ENCODE data around the gene SPIN1.

The SPIN1 gene

GRCh38 chr9:88390371-88390990, 2.2 kb downstream of the SPIN1 start:
- no peak for DNase-seq

- DNase-seq: no peak
These were observed 3.0 kb downstream of the SPIN1 start for GRCh38 chr9:88391236-88391635.

GRCh38 chr9:88391921-88392320, 3.7 kb downstream of the SPIN1 start:
- no peak for DNase-seq

DNA sequence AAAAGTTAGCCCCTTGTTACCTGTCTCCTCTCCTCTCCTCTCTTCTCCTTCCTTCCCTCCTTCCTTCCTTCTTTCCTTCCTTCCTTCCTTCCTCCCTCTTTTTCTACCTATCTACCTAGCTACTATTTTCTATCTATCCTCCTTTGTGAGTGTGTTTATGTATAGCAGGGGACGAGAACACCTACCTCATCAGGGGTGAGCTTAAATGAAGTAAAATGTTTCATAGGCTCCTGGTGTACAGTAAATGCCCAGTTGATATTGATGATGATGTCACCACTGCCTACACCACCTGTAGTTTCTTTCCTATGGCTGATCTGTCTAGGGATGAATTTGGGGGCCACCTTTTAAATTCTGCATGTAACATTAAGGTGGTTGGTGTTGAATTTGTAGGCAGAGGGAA, 4.3 kb downstream of the SPIN1 start:
- no peak for DNase-seq

DNA sequence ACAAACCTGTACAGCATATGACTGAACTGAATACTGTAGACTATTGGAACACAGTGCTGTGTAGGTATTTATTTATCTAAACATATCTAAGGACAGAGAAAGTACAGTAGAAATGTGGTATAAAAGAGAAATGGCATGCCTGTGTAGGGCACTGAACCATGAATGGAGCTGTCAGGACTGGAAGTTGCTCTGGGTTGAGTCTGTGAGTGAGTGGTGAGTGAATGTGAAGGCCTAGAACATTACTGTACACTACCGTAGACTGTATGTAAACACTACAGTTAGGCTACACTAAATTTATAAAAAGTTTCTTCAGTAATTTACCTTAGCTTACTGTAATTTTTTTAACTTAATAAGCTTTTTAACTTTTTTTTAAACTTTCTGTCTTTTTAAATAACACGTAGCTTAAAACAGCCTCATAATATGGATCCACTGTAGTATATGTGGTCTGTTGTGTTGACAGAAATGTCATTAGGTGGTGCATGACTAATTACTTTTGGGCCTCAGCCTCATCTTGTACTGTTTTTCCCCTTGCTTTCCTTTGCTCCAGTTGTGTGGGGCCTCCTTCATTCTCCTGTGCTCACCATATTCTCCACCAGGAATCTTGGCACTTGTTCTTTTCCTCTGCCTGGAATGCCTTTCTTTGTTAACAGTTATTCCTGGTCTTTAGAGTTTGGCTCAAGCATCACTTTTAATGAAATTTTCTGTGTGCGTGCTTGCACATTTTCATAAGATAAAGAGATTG, 8.8 kb downstream of the SPIN1 start:
- DNase-seq: no peak

DNA sequence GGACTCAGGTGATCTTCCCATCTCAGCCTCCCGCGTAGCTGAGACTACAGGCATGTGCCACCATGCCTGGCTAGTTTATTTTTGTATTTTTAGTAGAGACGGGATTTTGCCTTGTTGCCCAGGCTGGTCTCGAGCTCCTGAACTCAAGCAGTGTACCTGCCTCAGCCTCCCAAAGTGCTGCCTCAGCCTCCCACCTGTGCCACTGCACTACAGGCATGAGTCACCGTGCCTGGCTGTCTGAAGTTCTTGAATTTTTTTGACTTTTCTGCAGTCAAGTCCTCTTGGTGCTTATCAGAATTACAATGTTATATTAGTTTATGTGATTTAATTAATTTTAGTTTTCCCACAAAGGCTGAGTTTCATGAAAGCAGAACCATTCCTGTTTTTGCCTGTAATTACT, 9.8 kb downstream of the SPIN1 start:
- no peak for DNase-seq

- peak; percentile 20 for DNase-seq
These were observed 11.7 kb downstream of the SPIN1 start for GRCh38 chr9:88399966-88400365.

- DNase-seq: no peak
These were observed 15.1 kb downstream of the SPIN1 start for GRCh38 chr9:88403340-88403739.

- DNase-seq: no peak
These were observed 17.8 kb downstream of the SPIN1 start for GRCh38 chr9:88406051-88406450.

GRCh38 chr9:88411471-88411870, 23.2 kb downstream of the SPIN1 start:
- DNase-seq: no peak

DNA sequence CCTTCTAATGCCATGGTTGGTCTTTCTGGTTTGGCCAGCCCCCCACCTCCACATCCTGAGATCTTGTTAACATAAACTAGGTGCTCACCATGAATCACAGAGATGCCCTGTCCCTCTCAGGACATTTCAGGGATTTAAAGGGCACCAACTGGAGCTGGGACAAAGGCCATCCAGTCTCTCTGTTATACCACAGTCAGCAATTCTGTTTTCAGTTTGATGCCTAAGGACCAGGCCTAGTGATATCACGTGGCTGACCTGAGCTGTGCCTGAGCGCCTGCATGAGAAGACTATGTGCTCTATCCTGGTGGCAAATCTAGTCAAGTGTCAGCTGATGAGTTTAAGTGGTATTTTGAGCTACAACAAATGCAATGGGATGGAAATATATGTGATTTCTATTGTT, 26.1 kb downstream of the SPIN1 start:
- no peak for DNase-seq

GRCh38 chr9:88418025-88418424, 29.8 kb downstream of the SPIN1 start:
- DNase-seq: no peak

DNA sequence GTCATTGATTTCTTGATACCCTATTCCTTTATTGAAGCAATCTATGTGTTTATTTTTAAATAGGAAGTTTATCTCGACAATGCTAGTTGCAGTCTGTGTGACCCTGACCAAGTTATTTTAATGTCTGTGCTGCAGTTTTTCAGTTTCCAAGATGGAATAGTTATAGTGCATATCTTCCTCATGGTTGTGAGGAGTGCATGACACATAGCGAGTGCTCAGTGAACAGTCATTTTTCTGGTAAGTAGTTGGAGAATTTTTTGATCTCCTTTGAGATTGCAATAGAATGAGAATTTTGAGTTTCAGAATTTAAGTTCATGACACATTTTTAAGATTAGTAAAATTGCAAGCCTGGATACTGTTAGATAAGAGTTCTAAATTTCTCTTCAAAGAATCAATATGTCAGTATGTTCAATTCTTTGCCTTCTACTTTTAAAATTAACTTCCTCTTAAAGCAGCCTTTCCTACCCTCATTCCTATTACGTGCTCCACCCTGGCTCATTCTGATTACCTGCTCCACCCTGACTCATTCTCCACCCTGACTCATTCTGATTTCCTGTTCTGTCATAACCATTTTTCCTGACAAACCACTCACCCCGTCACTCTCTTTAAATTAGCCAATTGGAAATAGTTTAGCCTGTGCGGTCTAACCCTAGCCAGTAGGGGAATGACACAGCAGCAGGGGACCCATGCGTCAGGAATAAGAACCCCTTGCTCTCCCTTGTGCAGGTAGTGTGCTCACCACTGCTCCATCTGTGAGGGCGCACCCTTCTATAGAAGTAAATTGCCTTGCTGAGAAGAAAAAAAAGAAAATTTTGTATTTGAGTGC, 30.7 kb downstream of the SPIN1 start:
- DNase-seq: peak; percentile 42

GRCh38 chr9:88420227-88420626, 32.0 kb downstream of the SPIN1 start:
- DNase-seq: no peak

GRCh38 chr9:88421348-88421747, 33.1 kb downstream of the SPIN1 start:
- DNase-seq: no peak

- DNase-seq: no peak
These were observed 37.3 kb downstream of the SPIN1 start for GRCh38 chr9:88425538-88425950.

DNA sequence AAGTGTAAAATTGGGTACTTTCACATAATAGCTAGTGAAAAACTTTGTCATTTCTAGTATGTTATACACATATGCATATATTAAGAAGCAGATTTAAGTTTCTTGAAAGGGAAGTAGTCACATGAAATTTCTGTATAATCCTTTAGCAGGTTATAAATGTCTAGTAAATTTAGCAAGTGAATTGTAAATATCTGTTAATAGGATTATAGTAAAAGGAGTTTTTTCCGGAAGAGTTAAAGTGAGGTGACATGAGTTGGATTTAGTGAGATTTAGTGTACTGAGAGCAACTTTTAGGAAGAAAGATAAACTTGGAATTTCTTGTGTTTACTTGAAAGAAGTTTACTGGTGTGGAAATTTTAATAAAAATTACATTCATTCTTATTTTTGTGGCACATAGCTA, 38.4 kb downstream of the SPIN1 start:
- DNase-seq: no peak

GRCh38 chr9:88429595-88430430, 41.6 kb downstream of the SPIN1 start:
- DNase-seq: no peak

- no peak for DNase-seq
These were observed 45.5 kb downstream of the SPIN1 start for GRCh38 chr9:88433583-88434255.

DNA sequence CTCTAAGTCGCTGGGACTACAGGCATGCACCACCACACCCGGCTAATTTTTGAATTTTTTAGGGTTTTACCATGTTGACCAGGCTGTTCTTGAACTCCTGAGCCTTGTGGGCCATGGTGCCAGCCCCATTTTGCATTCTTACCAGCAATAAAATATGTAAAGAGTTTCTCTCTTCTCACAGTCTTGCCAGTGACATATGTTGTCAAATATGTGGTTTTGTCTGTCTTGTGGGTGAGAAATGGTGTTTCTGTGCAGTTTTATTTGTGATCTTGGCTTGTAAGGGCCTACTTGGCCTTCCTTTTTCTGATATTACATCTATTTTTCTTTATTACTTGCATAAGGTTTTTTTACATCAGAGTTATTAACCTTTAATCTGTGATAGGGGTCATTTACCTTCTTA, 47.1 kb downstream of the SPIN1 start:
- no peak for DNase-seq

DNA sequence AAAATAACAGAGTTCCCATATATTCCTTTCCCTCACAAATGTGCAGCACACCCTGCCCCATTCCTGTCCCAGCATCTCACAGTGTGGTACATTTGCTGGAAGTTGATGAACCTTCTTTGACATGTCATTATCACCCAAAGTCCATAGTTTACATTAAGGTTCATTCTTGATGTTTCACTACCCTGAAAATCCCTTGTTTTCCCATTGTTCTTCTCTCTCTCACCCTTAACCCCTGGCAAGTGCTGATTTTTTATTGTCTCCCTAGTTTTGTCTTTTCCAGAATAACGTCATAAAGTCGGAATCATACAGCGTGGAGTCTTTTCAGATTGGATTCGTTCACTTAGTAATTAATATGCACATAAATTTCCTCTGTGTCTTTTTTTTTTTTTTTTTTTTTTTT, 48.1 kb downstream of the SPIN1 start:
- DNase-seq: no peak
